HTR-8/SVneo (cell line): Measurements from ENCODE around the gene ZEB2.
A peak's percentile ranks its signal among the peaks of the same experiment; 100 is the strongest.

ENCODE experiments used
- DNase-seq: peaks from one replicate; pipeline ENCODE4 v3.0.0; 2011; ENCODE audit warnings: low spot score, mixed read lengths; ENCODE audit not compliant: insufficient read length
- FAIRE-seq: peaks from 2 replicates; lab custom pipeline; 2011; peaks lifted over from hg19 to GRCh38; lab: Jason Lieb, UNC

ZEB2 gene

GRCh38 chr2:144458541-144458940 is 61.4 kb downstream of the ZEB2 start:
- FAIRE-seq = no peak
- no peak for DNase-seq

GRCh38 chr2:144456680-144457079 is 63.2 kb downstream of the ZEB2 start:
- FAIRE-seq (no peak), DNase-seq (no peak)

DNA sequence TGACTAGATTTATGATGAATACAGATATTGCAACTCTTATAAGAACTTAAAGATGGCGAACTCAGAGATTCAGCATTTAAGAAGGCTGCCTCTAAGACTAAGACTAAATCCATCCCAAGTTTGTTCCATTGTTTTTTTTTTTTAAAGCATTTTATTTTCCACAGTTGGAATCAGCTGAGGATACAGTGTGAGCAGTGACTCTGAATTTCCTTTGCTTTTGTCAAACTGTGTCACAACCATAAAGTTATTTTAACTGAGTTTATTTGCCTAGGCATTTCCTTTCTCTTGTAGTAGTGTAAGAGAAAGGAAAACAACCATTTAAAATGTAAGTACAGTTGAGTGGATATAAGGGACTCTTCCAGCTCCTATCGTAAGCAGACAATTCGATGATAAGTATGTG is 63.9 kb downstream of the ZEB2 start:
- FAIRE-seq = no peak
- DNase-seq = no peak

GRCh38 chr2:144454466-144455287 is 65.2 kb downstream of the ZEB2 start:
- DNase-seq = no peak
- FAIRE-seq = no peak

- no peak for FAIRE-seq
- DNase-seq = no peak
These were observed 66.3 kb downstream of the ZEB2 start for GRCh38 chr2:144453486-144454158.

- FAIRE-seq (no peak), DNase-seq (no peak)
These were observed 67.0 kb downstream of the ZEB2 start for GRCh38 chr2:144452989-144453336.

DNA sequence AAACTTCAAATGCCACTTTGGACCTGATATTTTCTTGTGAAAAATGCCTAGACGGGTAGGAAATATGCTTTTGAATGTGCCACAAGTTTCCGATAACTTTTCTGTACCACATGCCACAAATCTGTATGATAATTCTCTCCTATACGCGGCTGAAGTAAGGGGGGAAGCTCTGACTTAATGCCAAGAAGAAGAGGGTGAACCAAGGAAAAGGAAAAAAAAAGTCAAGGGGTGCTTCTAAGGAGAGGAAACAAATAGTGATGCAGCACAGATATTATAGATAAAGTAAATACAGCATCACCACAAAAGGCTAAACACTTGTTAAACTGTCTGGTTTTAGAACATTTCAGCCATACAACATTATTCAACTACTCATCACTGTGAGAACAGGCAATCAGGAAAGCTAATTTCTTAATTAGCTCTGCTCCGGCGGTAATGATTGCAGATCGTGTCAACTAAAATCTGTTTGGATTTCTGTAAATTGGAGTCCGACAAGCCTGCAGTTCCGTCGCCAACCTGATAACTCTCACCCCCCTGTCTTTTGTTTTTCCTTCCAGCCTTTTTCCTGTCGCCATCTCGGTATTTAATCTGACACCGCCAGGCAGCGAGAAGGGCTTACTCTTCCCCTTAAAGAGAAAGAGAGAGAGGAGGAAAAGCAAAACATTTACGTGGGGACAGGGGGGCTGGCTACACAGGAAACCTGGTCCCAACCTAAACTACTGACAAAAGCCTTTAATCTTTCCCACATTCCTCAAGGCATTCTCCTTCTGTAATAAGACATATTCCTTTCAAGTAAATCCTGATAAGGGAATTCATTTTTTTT is 67.5 kb downstream of the ZEB2 start:
- peak; percentile 30 for DNase-seq
- FAIRE-seq = no peak

DNA sequence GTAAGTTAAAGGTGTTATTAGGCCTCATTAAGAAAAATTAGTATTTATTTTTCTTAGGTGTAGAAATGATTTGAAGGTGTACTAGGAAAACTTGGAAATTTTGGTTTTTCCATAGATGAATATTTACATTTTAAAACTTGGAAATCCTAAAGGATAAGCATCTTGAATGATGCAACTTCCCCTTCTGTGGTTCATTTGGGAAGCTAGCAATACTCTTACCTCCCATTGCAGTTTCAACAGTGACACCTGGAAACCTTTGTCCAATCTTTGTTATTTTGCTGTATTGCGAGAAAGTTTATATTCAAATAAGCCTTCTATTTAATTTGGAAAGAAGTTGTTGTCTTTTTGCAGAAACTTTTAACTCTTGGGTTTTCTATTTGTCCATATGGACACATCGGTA is 68.5 kb downstream of the ZEB2 start:
- no peak for FAIRE-seq
- DNase-seq = no peak

- FAIRE-seq = no peak
These were observed 70.9 kb downstream of the ZEB2 start for GRCh38 chr2:144449028-144449406.

DNA sequence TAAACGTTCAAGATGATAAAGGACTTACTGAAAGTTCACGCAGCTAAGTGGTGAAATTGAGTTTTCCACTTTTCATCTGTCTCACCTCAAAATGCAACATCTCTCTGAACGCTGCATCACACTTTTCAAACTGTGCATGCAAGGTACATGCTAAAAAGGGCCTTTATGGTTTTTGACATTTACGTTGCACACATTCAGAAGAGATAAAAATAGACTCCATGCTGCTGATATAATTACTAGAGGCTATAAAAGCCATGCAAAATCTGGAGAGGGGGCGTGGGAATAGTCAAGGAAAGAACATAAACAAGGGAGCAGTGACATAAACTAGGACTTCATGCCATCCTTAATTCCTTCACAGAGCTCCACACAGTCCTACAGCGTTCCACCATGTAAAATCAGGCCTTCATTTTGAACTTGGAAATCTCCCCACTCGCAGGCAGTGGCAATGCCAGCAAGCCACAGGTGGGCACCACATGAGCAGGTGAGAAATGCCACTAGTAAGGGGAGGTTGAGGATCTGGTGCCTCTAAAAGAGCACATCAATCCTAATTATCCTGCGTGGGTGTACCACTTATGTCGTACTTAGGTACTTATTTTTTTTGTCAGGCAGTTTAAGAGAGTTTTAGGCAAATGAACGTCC is 71.4 kb downstream of the ZEB2 start:
- DNase-seq = no peak
- no peak for FAIRE-seq

More at GRCh38 chr2:144449028-144449406, 70.9 kb downstream of the ZEB2 start:
- DNase-seq = no peak

GRCh38 chr2:144447535-144447934 is 72.4 kb downstream of the ZEB2 start:
- no peak for FAIRE-seq
- DNase-seq = no peak

DNA sequence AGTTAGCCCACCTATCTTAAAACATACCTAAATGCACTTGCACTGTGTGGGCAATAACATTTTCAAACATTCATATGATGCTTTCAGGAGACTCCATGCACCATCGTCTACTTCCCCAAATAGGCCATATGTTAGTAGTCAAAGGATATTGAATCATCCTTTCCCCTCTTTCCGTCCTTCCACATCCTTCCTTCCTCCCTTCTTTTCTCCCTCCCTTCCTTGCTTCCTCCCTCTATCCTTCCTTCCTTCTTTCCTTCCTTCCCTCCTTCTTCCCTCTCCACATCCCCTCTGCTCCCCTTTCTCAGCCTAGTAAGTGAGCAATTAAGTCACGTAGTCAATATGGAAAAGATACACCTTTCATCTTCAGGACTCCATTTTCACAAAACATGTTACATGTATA is 73.8 kb downstream of the ZEB2 start:
- FAIRE-seq = no peak
- DNase-seq = no peak

GRCh38 chr2:144445196-144445595 is 74.7 kb downstream of the ZEB2 start:
- DNase-seq (no peak), FAIRE-seq (no peak)

DNA sequence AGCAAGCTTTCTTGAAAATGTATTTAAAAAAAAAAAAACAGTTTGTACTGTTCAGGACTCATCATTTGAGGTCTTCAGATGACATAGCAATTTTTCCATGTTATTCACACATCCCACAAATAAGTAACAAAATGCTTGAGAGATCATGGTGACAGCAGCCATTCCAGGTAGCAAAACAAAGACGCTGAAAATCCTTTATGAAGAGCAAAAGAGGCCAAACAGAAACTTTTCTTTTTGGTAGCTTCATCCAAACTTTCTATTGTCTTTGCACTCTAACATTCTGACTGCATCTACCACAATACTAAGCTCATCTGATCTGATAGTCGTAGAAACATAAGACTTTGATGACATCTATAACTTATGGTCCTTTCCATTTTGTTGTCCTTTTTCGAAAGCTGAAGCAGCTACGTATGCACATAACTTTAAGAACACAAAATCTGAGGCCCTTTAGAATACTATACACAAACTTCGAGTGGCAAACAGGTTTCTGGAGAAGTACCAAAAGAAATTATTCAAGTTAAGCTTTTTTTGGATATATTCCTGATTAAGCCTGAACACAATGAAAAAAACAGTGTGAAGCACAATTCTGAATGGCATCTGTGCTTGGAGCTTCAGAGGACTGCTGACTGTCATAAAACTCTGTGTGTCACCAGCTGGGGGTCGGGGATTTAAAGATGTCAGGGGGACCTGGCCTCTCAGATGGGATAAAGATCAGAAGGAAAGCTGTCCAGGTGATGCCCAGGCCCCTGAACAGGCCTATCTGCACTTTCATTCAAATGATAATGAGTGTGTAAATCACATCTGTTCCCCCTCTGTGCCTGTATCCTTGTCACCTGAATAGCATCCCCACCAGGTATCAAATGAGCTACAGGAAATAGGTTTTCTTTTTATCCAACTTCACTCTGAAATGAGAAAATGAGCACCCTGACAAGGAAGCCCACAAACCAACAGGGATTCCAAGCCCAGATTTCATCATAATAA is 75.8 kb downstream of the ZEB2 start:
- no peak for FAIRE-seq
- no peak for DNase-seq

DNA sequence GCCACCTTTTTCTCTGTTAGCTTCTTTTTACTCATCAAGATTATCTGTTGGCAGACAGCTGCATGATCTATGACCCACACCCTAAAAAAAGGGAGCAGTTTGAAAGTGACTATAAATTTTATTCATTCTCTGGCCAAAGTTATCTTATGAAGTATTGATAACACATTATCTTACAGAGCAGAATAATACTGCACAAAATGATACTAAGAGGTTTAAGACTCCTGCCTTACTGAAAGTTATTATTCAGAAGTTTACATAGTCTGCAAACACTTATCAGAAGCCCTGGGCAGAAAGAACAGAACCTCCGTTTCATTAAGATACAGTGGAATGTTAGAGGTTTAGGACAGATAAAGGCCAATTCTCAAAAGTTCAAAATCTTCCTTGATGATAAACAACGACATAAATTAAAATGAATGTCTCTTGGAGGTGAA is 78.2 kb downstream of the ZEB2 start:
- no peak for DNase-seq
- FAIRE-seq = no peak

- FAIRE-seq (no peak), DNase-seq (no peak)
These were observed 79.9 kb downstream of the ZEB2 start for GRCh38 chr2:144439993-144440392.

DNA sequence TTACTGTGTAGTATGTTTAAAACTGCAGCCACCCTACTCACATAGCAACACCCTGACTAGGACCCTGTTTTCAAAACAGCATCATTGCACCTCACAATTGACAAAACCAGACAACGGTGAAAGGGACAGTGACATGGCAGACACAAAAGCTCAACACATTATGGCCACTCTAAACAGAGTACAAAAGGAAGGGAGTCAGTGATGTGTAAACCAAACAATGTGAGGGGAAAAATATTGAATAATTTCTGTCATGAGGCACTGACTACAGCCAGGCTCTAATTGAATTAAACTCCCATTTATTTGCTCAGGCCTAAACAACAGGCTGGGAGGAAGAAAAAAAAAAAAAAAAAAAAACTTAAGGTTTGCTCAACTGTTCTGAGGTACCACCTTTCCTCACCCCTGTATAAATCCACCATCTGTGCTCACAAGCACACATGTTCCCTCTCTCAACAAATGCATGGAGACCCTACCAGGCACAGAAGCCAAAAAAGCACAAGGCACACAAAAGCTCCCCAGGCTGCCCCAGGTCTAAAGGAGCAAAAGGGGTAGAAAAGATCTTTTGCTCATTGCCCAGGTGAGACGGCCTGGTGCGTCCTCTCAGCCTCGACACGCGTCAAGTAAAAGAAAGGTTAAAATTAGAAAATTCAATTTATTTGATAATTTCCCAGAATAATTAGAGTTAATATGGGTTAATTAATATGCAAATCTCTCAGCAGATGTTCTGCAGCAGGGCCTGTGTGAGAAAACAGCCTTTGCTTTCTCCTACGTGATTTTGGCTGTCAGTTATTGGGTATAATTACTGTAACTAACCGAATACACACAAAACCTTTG is 80.9 kb downstream of the ZEB2 start:
- DNase-seq (no peak), FAIRE-seq (peak; percentile 26)

- FAIRE-seq (no peak), DNase-seq (no peak)
These were observed 82.3 kb downstream of the ZEB2 start for GRCh38 chr2:144437636-144438035.
